Fibroblast of lung (primary cell): ENCODE measurements around the gene FAAP20.

ENCODE experiments used
- CTCF ChIP-seq, 2 donors: IDR thresholded peaks in 1 of 2; conservative IDR thresholded peaks in 1 of 2; 1 replicate in 1 of 2; 2 replicates in 1 of 2; pipeline ENCODE4 v1.5.1; 2011 to 2012; ENCODE audit warnings: low read length in 2 of 2, control low read depth in 1 of 2, inconsistent platforms in 1 of 2, low read depth in 1 of 2, mild to moderate bottlenecking in 1 of 2
- EZH2 ChIP-seq: IDR thresholded peaks from 2 replicates; pipeline ENCODE4 v1.5.1; 2012; ENCODE audit warnings: low read length, control low read depth, mild to moderate bottlenecking; ENCODE audit errors: missing control alignments

- TF ChIP-seq CTCF (conservative IDR thresholded peaks at IDR 0.05 in 1 of 2, IDR thresholded peaks at IDR 0.05 in 1 of 2; ENCODE audit: low read depth in 1 of 2, low read length in 2 of 2) (no peak), EZH2 (no peak)
These were observed 25.3 kb downstream of the FAAP20 start for GRCh38 chr1:2169200-2169836.
